ENCODE data around the gene WWC2.
"Not testable (repeated sequence)": the region's sequence is repeated elsewhere in the genome, so short reads cannot be mapped to it uniquely, and the experiment has no call there.

WWC2 gene

GRCh38 chr4:183172881-183173280 lies 73.8 kb downstream of the WWC2 start:
- DNase-seq (ENCODE audit: low spot score), result no peak

DNA sequence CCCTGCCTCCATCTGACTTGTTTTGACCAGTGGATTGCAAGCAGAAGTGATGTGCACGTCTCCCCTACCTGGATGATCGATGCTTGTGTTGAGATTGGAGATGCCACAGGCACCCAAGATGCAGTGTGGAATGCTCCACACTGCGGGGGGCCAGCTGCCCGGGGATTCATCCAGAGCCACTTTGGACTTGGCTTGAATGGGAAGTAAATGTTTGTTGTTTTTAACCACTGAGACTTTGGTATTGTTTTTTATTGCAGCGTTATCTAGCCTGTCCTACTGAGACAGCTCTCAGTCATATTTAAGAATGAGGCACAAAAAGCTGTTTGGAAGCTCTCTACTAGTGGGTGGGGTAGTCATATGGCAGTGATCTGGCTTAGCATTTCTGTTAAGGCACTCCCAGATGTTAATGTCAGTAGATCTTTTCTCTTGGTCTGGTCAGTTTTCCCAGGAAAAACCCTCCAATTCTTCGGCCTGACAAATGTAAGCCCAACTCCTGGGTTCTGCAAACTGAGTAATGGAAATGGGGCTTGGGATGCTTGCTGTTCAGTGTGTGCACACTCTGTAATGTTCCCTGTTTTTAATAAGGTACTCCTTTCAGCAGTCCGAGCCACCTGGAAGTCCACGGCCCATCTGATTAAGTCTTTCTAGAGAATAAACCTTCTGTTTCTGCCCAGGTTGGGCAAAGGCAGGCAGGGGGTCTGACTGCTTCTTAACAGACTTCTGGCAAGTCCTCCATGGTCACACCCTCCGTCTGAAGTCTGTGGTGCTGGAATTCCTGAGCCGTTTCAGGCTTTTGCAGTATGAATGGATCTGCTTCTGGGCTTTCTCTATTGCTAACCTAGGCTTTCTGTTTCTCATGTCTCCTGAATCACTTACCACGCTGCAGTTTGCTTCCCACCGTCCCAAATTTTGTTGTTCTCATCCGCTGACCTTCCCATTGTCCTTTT lies 74.8 kb downstream of the WWC2 start:
- DNase-seq (ENCODE audit: low spot score), result no peak

- no peak for DNase-seq (ENCODE audit: low spot score)
Measured at GRCh38 chr4:183175631-183176232, 76.7 kb downstream of the WWC2 start.

DNA sequence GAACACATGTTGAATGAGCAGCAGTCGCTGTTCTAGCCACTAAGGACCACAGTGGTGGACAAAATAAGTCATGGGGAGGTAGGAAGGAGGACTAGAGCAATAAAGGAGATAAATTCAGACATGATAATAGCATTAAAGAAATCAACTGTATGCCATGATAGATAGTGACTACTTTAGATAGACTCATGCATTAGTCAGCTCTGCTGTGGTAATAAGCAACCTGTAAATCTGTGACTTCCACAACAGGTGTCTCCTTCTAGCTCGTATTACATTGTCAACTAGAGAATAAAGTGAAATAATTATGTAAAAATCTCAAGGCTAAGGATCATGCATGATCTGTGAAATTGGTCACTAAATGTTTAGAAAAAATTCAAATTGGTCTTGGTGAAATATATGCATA lies 77.9 kb downstream of the WWC2 start:
- peak; percentile 25 for DNase-seq (ENCODE audit: low spot score)

GRCh38 chr4:183178201-183178600 lies 79.1 kb downstream of the WWC2 start:
- no peak for DNase-seq (ENCODE audit: low spot score)

DNA sequence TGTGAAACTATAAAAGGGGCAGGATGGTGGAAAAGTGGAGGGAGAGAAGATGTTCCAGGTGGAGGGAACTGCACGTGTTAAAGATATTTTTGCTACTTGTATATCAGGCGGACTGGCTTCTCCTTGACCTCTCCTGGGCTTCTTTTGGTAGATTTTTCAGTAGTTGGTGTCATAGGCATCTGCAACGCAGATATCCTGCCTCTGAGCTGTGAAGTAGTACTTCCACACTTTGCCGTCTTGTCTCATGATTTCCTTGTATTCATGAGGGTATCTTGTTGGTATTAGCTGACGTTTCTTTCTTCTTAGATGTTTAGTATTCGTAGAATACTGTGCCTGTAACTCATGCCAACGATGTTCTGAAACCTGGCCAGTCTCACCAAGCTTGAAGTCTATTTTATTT lies 81.0 kb downstream of the WWC2 start:
- no peak for DNase-seq (ENCODE audit: low spot score)

DNA sequence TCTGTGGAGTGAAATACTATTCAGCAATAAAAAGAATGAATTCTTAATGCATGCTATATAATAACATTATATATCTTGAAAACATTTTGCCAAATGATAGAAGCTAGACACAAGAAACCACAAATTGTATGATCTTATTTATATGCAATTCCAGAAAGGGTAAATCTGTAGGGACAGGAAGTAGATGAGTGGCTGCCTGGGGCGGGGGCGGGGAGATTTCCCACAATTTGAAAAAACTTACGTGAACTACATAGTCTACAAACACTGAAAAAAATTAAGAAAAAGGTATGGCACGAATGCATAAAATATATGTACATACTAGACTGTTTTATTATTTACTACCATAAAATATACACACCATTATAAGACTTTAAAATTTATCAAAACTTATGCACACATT lies 81.6 kb downstream of the WWC2 start:
- DNase-seq (ENCODE audit: low spot score), result no peak

DNA sequence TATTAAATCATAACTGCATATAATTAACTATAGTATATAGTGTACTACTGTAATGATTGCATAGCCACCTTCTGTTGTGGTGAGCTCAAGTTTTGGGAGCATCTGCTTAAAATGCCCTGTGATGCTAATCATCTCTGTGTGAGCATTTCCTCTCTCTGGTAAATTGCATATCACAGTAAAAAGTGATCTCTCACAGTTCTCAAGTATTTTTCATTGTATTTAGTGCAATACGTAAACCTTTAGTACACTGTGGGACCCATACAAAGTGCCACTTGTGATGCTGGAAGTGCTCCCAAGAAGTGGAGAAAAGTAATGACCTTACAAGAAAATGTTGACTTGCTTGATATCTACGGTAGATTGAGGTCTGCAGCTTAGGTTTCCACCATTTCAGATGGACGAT lies 82.0 kb downstream of the WWC2 start:
- no peak for DNase-seq (ENCODE audit: low spot score)

DNA sequence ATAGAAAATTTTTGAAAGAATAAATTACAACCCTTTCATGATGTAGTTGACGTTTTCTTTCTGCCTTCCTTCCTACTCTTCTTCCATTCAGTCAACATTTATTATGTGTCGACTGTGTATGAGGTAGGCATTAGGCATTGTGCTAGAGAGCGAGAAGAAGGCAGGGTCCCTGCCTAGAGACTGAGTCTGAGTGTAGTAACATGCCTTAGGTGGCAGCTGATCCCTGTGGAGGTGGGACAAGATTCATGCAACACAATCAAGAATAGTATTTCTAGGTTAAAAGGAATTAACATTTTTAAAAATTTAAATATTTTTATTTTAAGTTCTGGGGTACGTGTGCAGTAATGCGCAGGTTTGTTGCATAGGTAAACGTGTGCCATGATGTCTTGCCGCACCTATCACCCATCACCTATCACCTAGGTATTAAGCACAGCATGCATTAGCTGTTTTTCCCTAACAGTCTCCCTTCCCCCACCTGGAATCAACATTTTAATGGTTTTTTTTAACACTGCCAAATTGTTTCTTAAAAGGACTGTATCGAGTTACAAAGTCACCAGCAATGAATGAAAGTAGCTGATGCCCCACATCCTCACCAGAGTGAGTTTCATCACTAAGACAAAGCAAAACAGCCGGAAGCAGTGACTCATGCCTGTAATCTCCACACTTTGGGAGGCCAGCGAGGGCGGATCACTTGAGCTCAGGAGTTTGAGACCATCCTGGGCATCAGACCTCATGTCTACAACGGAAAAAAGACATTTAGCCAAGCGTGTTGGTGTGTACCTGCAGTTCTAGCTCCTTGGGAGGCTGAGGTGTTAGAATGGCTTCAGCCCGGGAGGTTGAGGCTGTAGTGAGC lies 84.0 kb downstream of the WWC2 start:
- peak; percentile 78 for DNase-seq (ENCODE audit: low spot score)

DNA sequence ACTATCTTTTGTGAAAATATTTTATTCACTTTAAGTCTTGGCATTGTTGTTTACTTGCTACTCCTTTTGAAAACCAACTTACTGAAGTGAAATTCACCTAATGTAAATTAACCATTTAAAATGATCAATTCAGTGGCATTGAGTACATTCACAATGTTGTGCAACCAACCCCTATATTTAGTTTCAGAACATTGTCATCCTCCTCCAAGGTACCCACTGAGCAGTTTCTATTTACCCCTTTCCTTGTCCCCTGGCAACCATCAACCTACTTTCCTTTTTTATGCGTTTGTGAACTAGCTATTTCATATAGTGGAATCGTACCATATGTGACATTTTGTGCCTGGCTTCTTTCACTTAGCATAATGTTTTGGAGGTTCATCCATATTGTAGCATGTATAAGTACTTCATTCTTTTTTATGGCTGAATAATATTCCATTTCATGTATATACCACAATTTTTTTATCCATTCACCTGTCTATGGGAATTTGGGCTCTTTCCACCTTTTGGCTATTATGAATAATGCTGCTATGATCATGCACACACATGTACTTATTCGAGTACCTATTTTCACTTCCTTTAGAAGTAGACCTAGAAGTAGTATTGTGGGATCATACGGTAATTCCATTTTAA lies 85.0 kb downstream of the WWC2 start:
- no peak for DNase-seq (ENCODE audit: low spot score)

- DNase-seq (ENCODE audit: low spot score), result no peak
Measured at GRCh38 chr4:183185018-183185417, 86.0 kb downstream of the WWC2 start.

DNA sequence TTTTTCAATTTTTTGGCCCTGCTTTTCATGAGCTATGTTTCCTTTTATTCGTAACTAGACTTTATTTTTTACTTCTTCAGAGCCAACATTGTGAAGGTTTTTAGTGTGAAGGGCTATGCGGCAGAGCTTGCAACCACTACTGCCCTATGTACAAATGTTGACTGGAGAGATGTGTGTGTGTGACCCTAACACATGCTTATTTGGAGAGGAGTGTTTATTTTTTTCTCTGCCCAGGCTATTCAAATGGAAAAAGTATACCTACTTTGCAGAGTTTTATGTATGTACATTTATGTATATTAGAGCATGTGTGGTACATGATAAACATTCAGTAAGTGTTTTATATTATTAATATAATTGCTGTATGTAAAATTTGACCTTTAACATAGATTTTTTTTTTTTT lies 86.5 kb downstream of the WWC2 start:
- no peak for DNase-seq (ENCODE audit: low spot score)

GRCh38 chr4:183186813-183187212 lies 87.8 kb downstream of the WWC2 start:
- no peak for DNase-seq (ENCODE audit: low spot score)

DNA sequence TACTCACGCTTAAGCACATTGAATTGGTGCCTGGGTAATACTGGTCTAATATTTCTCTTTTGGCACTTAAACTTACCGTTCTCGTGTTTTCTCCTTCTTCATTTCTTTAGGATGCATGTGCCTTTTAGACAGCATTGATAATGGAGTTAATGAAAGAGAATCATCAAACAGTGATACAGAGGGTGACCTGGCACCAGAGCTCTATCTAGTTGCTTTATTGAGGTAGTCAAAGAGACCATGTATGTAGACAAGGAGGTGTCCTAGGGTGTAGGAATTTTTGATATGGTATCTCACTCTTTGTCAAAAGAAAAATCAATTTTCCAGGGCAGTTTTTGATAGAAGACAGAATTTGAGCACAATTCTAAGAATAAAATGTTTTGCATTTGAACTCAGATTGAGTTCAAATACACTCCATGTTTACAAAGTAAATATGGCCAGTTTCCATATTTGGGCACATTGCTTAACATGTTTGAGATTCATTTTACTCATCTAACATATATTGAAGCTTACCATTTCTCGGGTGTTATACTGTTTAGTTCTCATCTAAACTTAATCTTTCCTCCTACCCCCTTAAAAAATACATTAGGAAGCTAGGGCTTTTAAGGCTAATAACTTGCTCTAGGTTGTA lies 92.0 kb downstream of the WWC2 start:
- no peak for DNase-seq (ENCODE audit: low spot score)

DNA sequence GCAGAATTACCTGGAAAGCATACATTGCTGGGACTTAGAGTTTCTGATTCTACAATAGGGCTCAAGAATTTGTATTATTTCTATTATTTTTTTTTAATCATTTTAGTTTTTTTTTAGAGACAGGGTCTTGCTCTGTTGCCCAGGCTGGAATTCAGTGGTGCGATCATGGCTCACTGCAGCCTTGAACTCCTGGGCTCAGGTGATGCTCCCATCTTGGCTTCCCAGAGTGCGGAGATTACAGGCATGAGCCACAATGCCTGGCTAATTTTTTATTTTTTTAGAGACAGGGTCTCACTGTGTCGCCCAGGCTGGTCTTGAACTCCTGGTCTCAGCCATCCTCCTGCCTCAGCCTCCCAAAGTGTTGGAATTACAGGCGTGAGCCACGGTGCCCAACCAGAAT lies 92.6 kb downstream of the WWC2 start:
- DNase-seq (ENCODE audit: low spot score), result no peak

DNA sequence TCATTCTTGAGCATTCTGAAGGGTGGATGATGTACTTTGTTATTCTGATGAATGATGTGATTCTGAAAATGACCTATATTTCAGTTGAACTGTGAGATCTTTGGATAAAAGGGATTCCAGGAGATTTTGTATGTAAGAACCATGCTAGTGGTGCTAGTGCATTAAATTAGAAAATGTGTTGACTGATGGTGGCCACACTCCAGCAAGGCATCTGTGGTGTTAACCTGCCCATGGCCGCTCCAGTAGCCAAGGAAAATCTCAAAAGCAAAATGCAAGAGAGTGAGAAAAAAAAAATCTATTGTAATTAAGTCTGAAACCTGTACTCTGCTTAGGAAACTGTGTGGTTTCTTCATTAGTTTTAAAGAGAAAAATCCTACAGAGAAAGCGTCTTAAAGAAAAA lies 93.5 kb downstream of the WWC2 start:
- no peak for DNase-seq (ENCODE audit: low spot score)

DNA sequence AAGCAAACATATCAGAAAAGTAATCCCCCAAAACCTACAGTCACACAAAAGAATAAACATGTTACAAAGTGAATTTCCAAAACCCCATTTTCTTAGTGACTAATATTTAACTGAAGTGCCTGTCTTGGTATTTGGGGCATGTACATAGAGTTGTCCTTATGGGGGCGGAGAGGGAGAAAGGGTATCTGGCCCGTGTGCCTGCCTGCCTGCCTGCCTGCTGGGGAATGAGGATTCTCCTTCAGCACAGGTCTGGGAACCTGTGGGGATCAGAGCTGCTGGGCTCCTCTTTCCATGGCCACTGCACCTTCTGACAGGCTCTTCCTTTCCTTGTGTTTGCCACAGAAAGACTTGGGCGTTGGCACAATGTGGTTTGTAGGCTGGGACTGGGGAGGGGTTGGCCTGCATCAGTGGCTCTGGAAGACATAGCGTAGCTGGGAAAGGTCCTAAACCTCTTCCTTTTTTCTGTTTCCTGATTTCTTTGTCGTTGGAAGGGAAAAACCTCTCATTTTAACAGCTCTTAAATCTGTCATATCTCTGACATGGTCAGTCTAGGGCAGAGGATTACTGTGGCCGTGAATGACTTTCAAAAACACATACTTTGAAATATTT lies 94.8 kb downstream of the WWC2 start:
- DNase-seq (ENCODE audit: low spot score), result not testable (repeated sequence)

- DNase-seq (ENCODE audit: low spot score), result no peak
Measured at GRCh38 chr4:183195534-183195933, 96.5 kb downstream of the WWC2 start.

GRCh38 chr4:183197140-183197539 lies 98.1 kb downstream of the WWC2 start:
- DNase-seq (ENCODE audit: low spot score), result no peak

GRCh38 chr4:183200453-183200852 lies 101.4 kb downstream of the WWC2 start:
- DNase-seq (ENCODE audit: low spot score), result peak; percentile 65

DNA sequence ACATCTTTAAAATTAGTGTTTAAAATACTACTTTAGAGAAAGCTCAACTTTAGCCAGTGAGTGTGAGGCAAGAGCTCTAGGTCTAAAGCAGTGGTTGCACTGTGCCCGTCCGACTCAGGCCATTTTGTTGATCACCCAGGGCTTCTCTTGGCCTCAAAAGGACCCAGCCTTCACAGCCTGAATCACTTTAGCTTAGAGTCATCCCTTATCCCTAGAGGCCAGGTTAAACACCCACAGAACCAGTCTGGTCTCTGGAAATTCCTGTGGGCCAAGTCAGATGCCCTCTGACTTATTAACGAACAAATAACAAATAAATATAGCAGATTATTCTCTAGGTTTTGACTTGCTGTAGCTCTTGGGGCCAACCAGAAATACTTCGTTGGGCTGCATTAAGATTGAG lies 102.3 kb downstream of the WWC2 start:
- DNase-seq (ENCODE audit: low spot score), result no peak

All from RKO (cell line).